Osteoblast (primary cell): Measurements from ENCODE around the gene ABCC4. TPM values are rescaled to one million over a fixed set of nuclear protein-coding genes. Genes with fewer than 3 reads are reported as not detected.

Experiments used
- DNase-seq: peaks from one replicate; pipeline ENCODE4 v3.0.0; 2011; ENCODE audit warnings: low spot score, mixed read lengths; ENCODE audit not compliant: insufficient read length; ENCODE audit errors: missing footprints
- H2AFZ ChIP-seq: 2 replicates; pipeline ENCODE4 v1.6.0; 2011; ENCODE audit warnings: mild to moderate bottlenecking, low read length
- H3K27ac ChIP-seq: 2 replicates; pipeline ENCODE4 v1.5.1; 2011; ENCODE audit warnings: mild to moderate bottlenecking, low read depth, low read length, moderate library complexity
- H3K27me3 ChIP-seq: 2 replicates; pipeline ENCODE4 v1.6.0; 2012; ENCODE audit warnings: mild to moderate bottlenecking, control low read depth, inconsistent platforms, low read length, moderate library complexity; ENCODE audit not compliant: insufficient read depth
- H3K36me3 ChIP-seq: 2 replicates; pipeline ENCODE4 v1.5.1; 2011; ENCODE audit warnings: mild to moderate bottlenecking, low read length, control low read depth, moderate library complexity; ENCODE audit not compliant: insufficient read depth
- H3K4me1 ChIP-seq: 2 replicates; pipeline ENCODE4 v1.5.1; 2011; ENCODE audit warnings: mild to moderate bottlenecking, low read length, control low read depth, moderate library complexity; ENCODE audit not compliant: insufficient read depth
- H3K4me2 ChIP-seq: 2 replicates; pipeline ENCODE4 v1.6.0; 2011; ENCODE audit warnings: mild to moderate bottlenecking, low read length; ENCODE audit not compliant: insufficient read depth
- H3K4me3 ChIP-seq: fragments of 200-600 bp; sonication (generic); 3 replicates; pipeline ENCODE4 v1.5.1; 2012; ENCODE audit warnings: mild to moderate bottlenecking, low read length, inconsistent platforms; ENCODE audit not compliant: insufficient read depth
- H3K79me2 ChIP-seq: 2 replicates; pipeline ENCODE4 v1.6.0; 2012; ENCODE audit warnings: mild to moderate bottlenecking, low read length, control low read depth, inconsistent platforms; ENCODE audit not compliant: insufficient read depth
- H3K9me3 ChIP-seq: 2 replicates; pipeline ENCODE4 v1.5.1; 2011; ENCODE audit warnings: low read depth, low read length, control low read depth
- H4K20me1 ChIP-seq: 2 replicates; pipeline ENCODE4 v1.6.0; 2012; ENCODE audit warnings: mild to moderate bottlenecking, low read length, control low read depth; ENCODE audit not compliant: insufficient read depth
- CTCF ChIP-seq: IDR thresholded peaks from 2 replicates; pipeline ENCODE4 v1.5.1; 2011; ENCODE audit warnings: mild to moderate bottlenecking, low read depth, low read length, moderate library complexity; ENCODE audit errors: extremely low read depth
- total RNA-seq: library from RNA; depleted of rRNA; stranded (reverse); fragments of >200 nt; gene quantifications from 2 replicates; pipeline ENCODE4 v1.2.3, GENCODE V29; 2012

Gene ABCC4
- total RNA-seq, 1 donor = 27.5 TPM

GRCh38 chr13:95235199-95235756 is 66.0 kb downstream of the ABCC4 start:
- Histone ChIP-seq H3K27ac (no peak overlapping the region), H2AFZ (no peak overlapping the region), H3K9me3 (no peaks in the 10 kb centered on the region), H3K79me2 (no peaks in the 10 kb centered on the region), H3K4me3 (no peak overlapping the region), H3K4me1 (no peaks in the 10 kb centered on the region), H3K27me3 (no peaks in the 10 kb centered on the region), H4K20me1 (peaks cover 2% of the 10 kb centered on the region), H3K36me3 (no peaks in the 10 kb centered on the region), H3K4me2 (no peak overlapping the region)
- no peak for TF ChIP-seq CTCF
- DNase-seq = no peak

GRCh38 chr13:95234242-95234641 is 67.0 kb downstream of the ABCC4 start:
- Histone ChIP-seq H3K4me3 (no peak overlapping the region), H3K79me2 (no peaks in the 10 kb centered on the region), H3K9me3 (no peaks in the 10 kb centered on the region), H4K20me1 (peaks cover 2% of the 10 kb centered on the region), H3K4me2 (no peak overlapping the region), H2AFZ (no peak overlapping the region), H3K4me1 (no peaks in the 10 kb centered on the region), H3K27ac (no peak overlapping the region), H3K27me3 (no peaks in the 10 kb centered on the region), H3K36me3 (no peaks in the 10 kb centered on the region)
- TF ChIP-seq CTCF = no peak
- no peak for DNase-seq

GRCh38 chr13:95233026-95233635 is 68.1 kb downstream of the ABCC4 start:
- no peaks in the 10 kb centered on the region for H3K4me1 ChIP-seq
- DNase-seq = no peak
- H3K27me3 ChIP-seq = no peaks in the 10 kb centered on the region
- no peak overlapping the region for H3K27ac ChIP-seq
- H3K79me2 ChIP-seq = no peaks in the 10 kb centered on the region
- no peak overlapping the region for H3K4me3 ChIP-seq
- no peak overlapping the region for H2AFZ ChIP-seq
- no peak for TF ChIP-seq CTCF
- H4K20me1 ChIP-seq = peaks cover 2% of the 10 kb centered on the region
- no peaks in the 10 kb centered on the region for H3K36me3 ChIP-seq
- H3K4me2 ChIP-seq = no peak overlapping the region
- H3K9me3 ChIP-seq = no peaks in the 10 kb centered on the region

GRCh38 chr13:95231393-95231792 is 69.9 kb downstream of the ABCC4 start:
- no peaks in the 10 kb centered on the region for H3K4me1 ChIP-seq
- no peak overlapping the region for H3K4me3 ChIP-seq
- no peak overlapping the region for H3K4me2 ChIP-seq
- no peaks in the 10 kb centered on the region for H3K36me3 ChIP-seq
- no peak overlapping the region for H2AFZ ChIP-seq
- no peak for TF ChIP-seq CTCF
- H3K27ac ChIP-seq = no peak overlapping the region
- H3K27me3 ChIP-seq = no peaks in the 10 kb centered on the region
- H3K9me3 ChIP-seq = no peaks in the 10 kb centered on the region
- no peak for DNase-seq
- H3K79me2 ChIP-seq = no peaks in the 10 kb centered on the region
- no peaks in the 10 kb centered on the region for H4K20me1 ChIP-seq
